Effector memory CD4-positive, alpha-beta T cell (primary cell): ENCODE data around the gene GLT1D1.

Source experiments
- DNase-seq, 3 donors: peaks; one replicate each; pipeline ENCODE4 v3.0.0-alpha.2; 2020
- H3K27ac ChIP-seq: 2 replicates; pipeline ENCODE4 v1.7.0; 2013; ENCODE audit warnings: mild to moderate bottlenecking, low read length, moderate library complexity; ENCODE audit not compliant: insufficient read depth, poor library complexity, severe bottlenecking
- H3K27me3 ChIP-seq: replicated peaks from 2 replicates; pipeline ENCODE4 v1.7.0; 2013; ENCODE audit warnings: mild to moderate bottlenecking, low read length; ENCODE audit not compliant: insufficient read depth, control insufficient read depth, poor library complexity, severe bottlenecking
- H3K36me3 ChIP-seq: 2 replicates; pipeline ENCODE4 v1.7.0; 2013; ENCODE audit warnings: mild to moderate bottlenecking, low read length, moderate library complexity; ENCODE audit not compliant: control insufficient read depth, insufficient read depth
- H3K4me1 ChIP-seq: 2 replicates; pipeline ENCODE4 v1.7.0; 2013; ENCODE audit warnings: low read length, mild to moderate bottlenecking; ENCODE audit not compliant: control insufficient read depth, insufficient read depth, poor library complexity, severe bottlenecking
- H3K4me3 ChIP-seq: 2 replicates; pipeline ENCODE4 v1.7.0; 2013; ENCODE audit warnings: low read length, low read depth, mild to moderate bottlenecking; ENCODE audit not compliant: insufficient read depth, poor library complexity, severe bottlenecking
- H3K9me3 ChIP-seq: 2 replicates; pipeline ENCODE4 v1.7.0; 2013; ENCODE audit warnings: mild to moderate bottlenecking, low read length, moderate library complexity; ENCODE audit not compliant: control insufficient read depth

Gene GLT1D1

DNA sequence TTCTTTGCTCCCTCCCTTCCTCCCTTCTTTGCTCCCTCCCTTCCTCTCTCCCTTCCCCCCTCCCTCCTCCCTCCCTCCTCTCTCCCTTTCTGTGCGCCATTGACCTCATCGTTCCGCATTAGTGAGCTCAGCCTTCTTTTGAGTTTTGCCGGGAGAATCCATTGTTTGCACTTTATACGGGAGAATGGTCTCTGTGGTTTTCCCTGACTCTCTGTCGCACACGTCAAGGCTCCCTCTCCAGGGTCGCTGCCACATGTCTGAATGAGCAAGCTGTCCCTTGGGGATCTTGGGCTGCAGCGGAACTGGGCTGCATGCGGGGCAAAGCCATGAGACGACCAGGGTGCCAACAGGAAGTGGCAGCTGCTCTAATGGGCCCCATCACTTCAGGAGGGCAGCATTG is 118.5 kb downstream of the GLT1D1 start:
- H3K4me3 ChIP-seq, result no peak overlapping the region
- H3K4me1 ChIP-seq, result no peaks in the 10 kb centered on the region
- no peaks in the 10 kb centered on the region for H3K27me3 ChIP-seq
- H3K27ac ChIP-seq, result no peak overlapping the region
- no peak for DNase-seq
- H3K36me3 ChIP-seq, result no peaks in the 10 kb centered on the region
- no peaks in the 10 kb centered on the region for H3K9me3 ChIP-seq

DNA sequence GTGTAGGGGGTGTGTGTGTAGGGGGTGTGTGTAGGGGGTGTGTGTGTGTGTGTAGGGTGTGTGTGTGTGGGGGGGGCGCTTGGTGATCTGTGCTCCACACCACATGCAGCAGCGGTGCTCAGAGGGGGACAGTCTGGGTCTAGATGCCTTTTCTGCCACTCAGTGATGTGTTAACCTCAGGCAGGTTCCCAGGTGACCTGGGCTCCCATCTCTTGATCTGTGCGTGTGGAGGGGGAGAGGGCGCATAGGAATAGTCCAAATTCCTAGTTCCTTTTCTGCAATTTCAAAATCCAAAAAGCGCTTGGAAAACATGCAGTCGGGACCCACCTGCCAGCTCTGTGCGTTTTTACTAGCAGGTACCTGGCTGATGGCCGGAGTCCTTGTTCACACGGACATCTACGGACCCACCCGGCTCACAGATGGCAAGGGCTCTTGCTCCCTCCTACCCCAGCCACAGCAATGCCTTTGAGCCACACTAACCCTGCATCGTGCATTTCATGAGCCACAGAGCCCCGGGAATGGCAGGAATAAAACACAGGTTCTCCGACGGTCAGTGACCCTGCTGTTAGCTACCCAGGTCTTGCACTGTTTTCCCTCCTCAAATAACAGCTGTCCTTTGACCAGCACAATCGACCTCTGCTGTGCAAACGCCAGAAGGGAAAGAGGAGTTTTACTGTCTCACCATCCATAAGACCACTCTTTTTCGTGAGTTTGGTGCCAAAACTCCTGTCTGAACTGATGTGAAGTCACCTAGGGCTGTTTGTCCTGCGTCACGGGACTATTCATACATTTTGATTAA is 120.8 kb downstream of the GLT1D1 start:
- no peaks in the 10 kb centered on the region for H3K36me3 ChIP-seq
- no peaks in the 10 kb centered on the region for H3K27me3 ChIP-seq
- DNase-seq, result no peak
- H3K4me1 ChIP-seq, result no peaks in the 10 kb centered on the region
- no peaks in the 10 kb centered on the region for H3K9me3 ChIP-seq
- no peak overlapping the region for H3K4me3 ChIP-seq
- no peak overlapping the region for H3K27ac ChIP-seq

- no peak for DNase-seq
- H3K4me1 ChIP-seq, result no peaks in the 10 kb centered on the region
- H3K9me3 ChIP-seq, result no peaks in the 10 kb centered on the region
- H3K27me3 ChIP-seq, result no peaks in the 10 kb centered on the region
- H3K36me3 ChIP-seq, result no peaks in the 10 kb centered on the region
- H3K27ac ChIP-seq, result no peak overlapping the region
- no peak overlapping the region for H3K4me3 ChIP-seq
These were observed 121.6 kb downstream of the GLT1D1 start for GRCh38 chr12:128974881-128975280.

DNA sequence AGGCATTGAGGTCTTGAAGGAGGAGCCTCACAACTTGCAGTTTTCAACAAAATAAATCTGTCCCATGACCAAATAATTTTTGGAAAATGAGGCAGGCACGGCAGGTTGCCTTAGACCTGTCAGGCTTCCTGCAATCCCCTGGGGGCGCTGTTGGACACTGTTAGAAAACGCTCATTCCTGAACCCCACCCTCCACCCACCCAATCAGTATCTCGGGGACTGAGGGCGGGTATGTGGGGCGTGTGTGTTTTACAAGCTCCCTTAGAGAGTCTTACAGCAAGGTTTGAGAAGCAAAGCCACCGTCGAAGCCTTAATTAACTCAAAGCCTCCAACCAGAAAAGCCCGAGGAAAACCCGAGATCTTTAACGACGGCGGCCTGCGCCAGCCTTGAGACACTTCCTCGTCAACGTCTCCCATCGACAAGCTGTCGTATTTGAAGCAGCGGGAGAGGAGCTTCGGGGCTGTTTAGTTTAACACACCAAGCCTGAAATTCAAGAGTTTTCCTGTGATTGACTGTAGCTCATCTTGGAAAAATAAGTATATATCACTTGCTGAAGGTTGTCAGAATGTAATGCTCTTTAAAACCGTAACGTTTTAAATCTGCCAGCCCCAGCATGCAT is 123.0 kb downstream of the GLT1D1 start:
- Histone ChIP-seq H3K27me3 (no peaks in the 10 kb centered on the region), H3K4me3 (no peak overlapping the region), H3K27ac (no peak overlapping the region), H3K4me1 (no peaks in the 10 kb centered on the region), H3K9me3 (no peaks in the 10 kb centered on the region), H3K36me3 (no peaks in the 10 kb centered on the region)
- DNase-seq, result no peak

DNA sequence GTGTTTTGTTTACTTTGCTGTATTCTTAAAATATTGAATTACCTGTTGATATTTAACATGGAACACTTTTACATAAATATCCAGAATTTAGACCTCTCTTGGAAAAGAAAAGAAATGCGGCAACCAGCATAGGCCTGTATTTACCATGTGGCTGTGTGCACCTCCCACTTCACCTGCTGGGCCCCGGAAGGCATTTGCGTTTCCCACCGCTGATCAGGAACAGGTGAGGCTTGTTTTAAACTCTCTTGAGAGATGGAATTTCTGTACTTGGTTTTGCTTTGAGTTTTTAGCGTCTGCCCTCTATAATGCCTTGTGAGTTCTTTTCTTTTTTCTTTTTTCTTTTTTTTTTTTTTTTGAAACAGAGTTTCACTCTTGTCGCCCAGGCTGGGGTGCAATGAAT is 124.2 kb downstream of the GLT1D1 start:
- no peaks in the 10 kb centered on the region for H3K27me3 ChIP-seq
- no peaks in the 10 kb centered on the region for H3K9me3 ChIP-seq
- no peak for DNase-seq
- no peaks in the 10 kb centered on the region for H3K36me3 ChIP-seq
- H3K4me1 ChIP-seq, result no peaks in the 10 kb centered on the region
- H3K4me3 ChIP-seq, result no peak overlapping the region
- H3K27ac ChIP-seq, result no peak overlapping the region

- Histone ChIP-seq H3K9me3 (no peaks in the 10 kb centered on the region), H3K36me3 (no peaks in the 10 kb centered on the region), H3K27me3 (no peaks in the 10 kb centered on the region)
These were observed 124.8 kb downstream of the GLT1D1 start for GRCh38 chr12:128978067-128978466.

DNA sequence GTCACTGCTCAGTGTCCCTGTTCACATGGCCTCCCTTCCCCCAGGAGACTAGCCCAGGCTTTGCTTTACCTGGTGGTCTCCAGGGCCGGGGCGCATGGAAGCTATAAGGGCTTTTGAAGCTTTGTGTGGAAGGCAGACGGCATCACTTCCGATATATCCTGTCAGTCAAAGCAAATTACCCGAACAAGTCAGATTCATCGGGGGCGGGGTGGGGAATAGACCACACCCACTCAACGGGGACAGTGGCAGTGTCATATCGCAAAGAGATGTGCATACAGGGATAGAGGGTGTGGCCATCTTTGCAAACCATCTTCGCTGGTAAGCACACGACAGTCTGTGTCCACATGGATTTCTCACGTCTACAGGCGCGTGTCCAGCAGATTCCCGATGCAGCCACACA is 127.3 kb downstream of the GLT1D1 start:
- no peak overlapping the region for H3K27ac ChIP-seq
- H3K27me3 ChIP-seq, result no peaks in the 10 kb centered on the region
- no peaks in the 10 kb centered on the region for H3K4me1 ChIP-seq
- no peak for DNase-seq
- no peaks in the 10 kb centered on the region for H3K36me3 ChIP-seq
- H3K4me3 ChIP-seq, result no peak overlapping the region
- no peaks in the 10 kb centered on the region for H3K9me3 ChIP-seq

More at GRCh38 chr12:128978067-128978466, 124.8 kb downstream of the GLT1D1 start:
- no peak overlapping the region for H3K27ac ChIP-seq
- H3K4me3 ChIP-seq, result no peak overlapping the region
- no peak for DNase-seq
- no peaks in the 10 kb centered on the region for H3K4me1 ChIP-seq

GRCh38 chr12:128981971-128982533 is 128.8 kb downstream of the GLT1D1 start:
- H3K4me3 ChIP-seq, result no peak overlapping the region
- no peaks in the 10 kb centered on the region for H3K36me3 ChIP-seq
- H3K9me3 ChIP-seq, result no peaks in the 10 kb centered on the region
- no peaks in the 10 kb centered on the region for H3K4me1 ChIP-seq
- DNase-seq, result no peak
- H3K27ac ChIP-seq, result no peak overlapping the region
- no peaks in the 10 kb centered on the region for H3K27me3 ChIP-seq

DNA sequence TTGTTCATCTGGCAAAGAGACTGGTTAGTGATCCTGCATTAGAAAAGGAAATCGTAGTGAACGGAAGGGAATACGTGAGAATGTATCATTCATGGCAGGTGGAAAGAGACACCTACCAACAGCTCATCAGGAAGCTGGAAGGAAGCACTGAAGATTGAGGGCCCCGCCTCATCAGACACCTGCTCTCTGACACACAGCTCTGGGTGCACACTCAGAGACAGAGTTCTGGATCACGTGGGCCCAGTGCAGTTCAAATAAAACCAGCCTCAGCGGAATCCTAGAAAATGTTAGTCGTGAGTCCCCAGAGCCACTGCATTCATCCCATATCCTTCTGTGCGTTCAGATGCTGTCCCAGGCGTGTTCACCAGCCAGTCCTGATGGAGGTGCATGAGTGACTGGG is 129.7 kb downstream of the GLT1D1 start:
- Histone ChIP-seq H3K36me3 (no peaks in the 10 kb centered on the region), H3K27ac (no peak overlapping the region), H3K4me3 (no peak overlapping the region)

DNA sequence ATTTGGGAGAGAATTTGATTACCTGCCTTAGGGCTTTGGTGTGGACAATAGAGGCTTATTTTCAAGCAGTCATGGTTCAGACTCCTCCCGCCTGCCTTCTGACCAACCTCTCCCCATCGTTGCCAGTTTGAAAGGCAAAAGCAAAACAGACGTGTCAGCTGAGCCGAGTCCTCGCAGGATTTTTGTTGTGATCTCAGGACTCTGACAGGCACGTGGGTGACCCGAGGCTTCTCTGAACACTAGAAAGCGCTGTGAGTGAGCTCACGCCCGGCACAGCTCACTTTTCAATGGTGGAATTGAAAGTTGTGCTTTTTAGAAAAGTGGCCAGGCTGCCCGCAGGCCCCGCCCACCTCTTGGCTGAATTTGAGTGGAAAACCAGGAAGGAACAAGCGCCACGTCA is 130.1 kb downstream of the GLT1D1 start:
- H3K4me3 ChIP-seq, result no peak overlapping the region
- DNase-seq, result no peak
- no peaks in the 10 kb centered on the region for H3K4me1 ChIP-seq
- H3K9me3 ChIP-seq, result no peaks in the 10 kb centered on the region
- no peaks in the 10 kb centered on the region for H3K36me3 ChIP-seq
- no peaks in the 10 kb centered on the region for H3K27me3 ChIP-seq
- no peak overlapping the region for H3K27ac ChIP-seq

More for the DNA sequence above, 129.7 kb downstream of the GLT1D1 start:
- no peak for DNase-seq
- Histone ChIP-seq H3K4me1 (no peaks in the 10 kb centered on the region), H3K27me3 (no peaks in the 10 kb centered on the region), H3K9me3 (no peaks in the 10 kb centered on the region)
